OCI-LY7 (cell line): ENCODE data around the gene TYK2. TPM values are rescaled to one million over a fixed set of nuclear protein-coding genes. Genes with fewer than 3 reads are reported as not detected.
A peak's percentile ranks its signal among the peaks of the same experiment; 100 is the strongest.

Experiments
- BruUV-seq: library from RNA; stranded (reverse); fragments of 400-500 nt; replicated peaks from 2 replicates; lab custom pipeline; 2021; lab: Mats Ljungman, UMichigan
- CTCF ChIA-PET: fragments of 300-600 bp; sonication (Branson Sonifier 250); formaldehyde crosslinking; loops from one replicate; lab custom pipeline; 2022; ENCODE audit warnings: antibody characterized with exemption; ENCODE audit not compliant: unreplicated experiment; lab: Charles Lee
- POLR2A ChIA-PET: fragments of 300-600 bp; sonication (Branson Sonifier 250); formaldehyde crosslinking; loops from one replicate; lab custom pipeline; 2022; ENCODE audit warnings: antibody characterized with exemption; lab: Charles Lee
- DNase-seq: peaks from one replicate; pipeline ENCODE4 v3.0.0-alpha.2; 2015; ENCODE audit warnings: low spot score
- H2AFZ ChIP-seq: fragments of 200-600 bp; sonication (generic), shearing (Covaris generic); 2 replicates; pipeline ENCODE4 v1.6.1; 2014; ENCODE audit warnings: mild to moderate bottlenecking, antibody characterized with exemption, low read length, moderate library complexity
- H3K27ac ChIP-seq: fragments of 200-600 bp; sonication (generic); 2 replicates; pipeline ENCODE4 v1.5.1; 2014; ENCODE audit warnings: mixed run types, low read depth, mild to moderate bottlenecking, moderate library complexity, low read length, inconsistent platforms; ENCODE audit not compliant: poor library complexity, severe bottlenecking
- H3K36me3 ChIP-seq: fragments of 200-600 bp; sonication (generic); 2 replicates; pipeline ENCODE4 v1.6.1; 2014; ENCODE audit warnings: mild to moderate bottlenecking, antibody characterized with exemption, low read length, moderate library complexity, mixed read lengths; ENCODE audit not compliant: insufficient read depth
- H3K4me1 ChIP-seq: fragments of 200-600 bp; sonication (generic); 2 replicates; pipeline ENCODE4 v1.5.1; 2014; ENCODE audit warnings: mild to moderate bottlenecking, low read length; ENCODE audit not compliant: insufficient read depth, poor library complexity, severe bottlenecking
- H3K4me2 ChIP-seq: fragments of 200-600 bp; sonication (generic); 2 replicates; pipeline ENCODE4 v1.6.1; 2014; ENCODE audit warnings: mild to moderate bottlenecking, low read length
- H3K4me3 ChIP-seq: fragments of 200-600 bp; sonication (generic); 2 replicates; pipeline ENCODE4 v1.5.1; 2014; ENCODE audit warnings: mild to moderate bottlenecking, low read depth, low read length; ENCODE audit not compliant: poor library complexity, severe bottlenecking
- H3K79me2 ChIP-seq: fragments of 200-600 bp; sonication (generic); 2 replicates; pipeline ENCODE4 v1.6.1; 2016; ENCODE audit warnings: low read depth, mild to moderate bottlenecking, low read length, moderate library complexity, mixed read lengths; ENCODE audit not compliant: insufficient read depth
- H3K9me2 ChIP-seq: fragments of 200-600 bp; sonication (generic); 2 replicates; pipeline ENCODE4 v1.6.1; 2016; ENCODE audit warnings: mild to moderate bottlenecking, low read length, mixed read lengths; ENCODE audit not compliant: insufficient read depth
- H3K9me3 ChIP-seq: fragments of 200-600 bp; sonication (generic); 2 replicates; pipeline ENCODE4 v1.6.1; 2014; ENCODE audit warnings: mild to moderate bottlenecking, mixed run types, low read length, mixed read lengths
- H4K20me1 ChIP-seq: fragments of 200-600 bp; sonication (generic); 2 replicates; pipeline ENCODE4 v1.6.1; 2014; ENCODE audit warnings: mild to moderate bottlenecking, antibody characterized with exemption, low read length, moderate library complexity, mixed read lengths; ENCODE audit not compliant: insufficient read depth
- EZH2phosphoT487 ChIP-seq: fragments of 200-600 bp; sonication (generic); IDR thresholded peaks from 2 replicates; pipeline ENCODE4 v1.6.1; 2018; ENCODE audit warnings: low read depth, borderline replicate concordance, mild to moderate bottlenecking, mixed run types, antibody characterized with exemption, low read length, moderate library complexity, mixed read lengths
- intact Hi-C: fragments of 100-400 bp; cut with micrococcal nuclease; formaldehyde crosslinking; loops from one replicate; pipeline ENCODE4 v1.10.0; 2022; ENCODE audit not compliant: unreplicated experiment
- total RNA-seq, 2 experiments: library from RNA; depleted of rRNA in 1 of 2; stranded (reverse); fragments of >200 nt in 1 of 2; shearing (Covaris generic) in 1 of 2; gene quantifications; 2 replicates each; pipeline ENCODE4 v1.2.3, GENCODE V29; 2014 to 2022
- TF ChIP-seq, protein P1 (sequence below): fragments of 200-600 bp; sonication (generic); conservative IDR thresholded peaks from 2 replicates; pipeline ENCODE4 v1.5.1; 2014; ENCODE audit warnings: mild to moderate bottlenecking, antibody characterized with exemption, low read length, moderate library complexity, mixed read lengths

Gene TYK2
- total RNA-seq, 2 experiments from 2014 or later: 185 to 216 TPM

DNA sequence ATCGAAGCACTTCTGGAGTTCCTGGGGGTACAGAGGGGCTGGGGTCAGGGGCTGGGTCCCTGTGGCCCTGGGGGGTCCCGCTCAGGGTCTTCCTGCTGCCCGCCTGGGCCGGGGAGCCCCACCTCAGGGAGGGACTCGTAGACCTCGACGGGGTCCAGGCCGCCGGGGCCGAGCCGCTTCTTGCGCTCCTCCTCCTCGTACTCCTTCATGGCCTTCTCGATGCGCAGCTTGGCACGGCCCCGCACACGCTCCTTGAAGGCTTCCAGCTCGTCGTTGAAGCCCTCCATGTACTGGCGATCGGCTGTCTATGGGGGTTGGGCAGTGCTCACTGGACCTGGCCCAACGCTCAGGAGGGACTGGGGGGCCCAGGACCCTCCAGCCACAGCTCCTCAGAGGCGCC, 12.8 kb upstream of the TYK2 start:
- Histone ChIP-seq H3K79me2 (peaks cover 10% of the 10 kb centered on the region), H3K27ac (no peak overlapping the region), H3K4me3 (no peak overlapping the region), H2AFZ (no peak overlapping the region), H3K4me1 (no peaks in the 10 kb centered on the region), H4K20me1 (no peaks in the 10 kb centered on the region), H3K9me3 (no peaks in the 10 kb centered on the region), H3K9me2 (no peaks in the 10 kb centered on the region), H3K36me3 (peaks cover 83% of the 10 kb centered on the region), H3K4me2 (no peak overlapping the region)
- CTCF ChIA-PET: no interaction called here
- no peak for DNase-seq
- BruUV-seq: no TSS peak
- TF ChIP-seq EZH2phosphoT487: no peak
- TF ChIP-seq, protein P1, sequence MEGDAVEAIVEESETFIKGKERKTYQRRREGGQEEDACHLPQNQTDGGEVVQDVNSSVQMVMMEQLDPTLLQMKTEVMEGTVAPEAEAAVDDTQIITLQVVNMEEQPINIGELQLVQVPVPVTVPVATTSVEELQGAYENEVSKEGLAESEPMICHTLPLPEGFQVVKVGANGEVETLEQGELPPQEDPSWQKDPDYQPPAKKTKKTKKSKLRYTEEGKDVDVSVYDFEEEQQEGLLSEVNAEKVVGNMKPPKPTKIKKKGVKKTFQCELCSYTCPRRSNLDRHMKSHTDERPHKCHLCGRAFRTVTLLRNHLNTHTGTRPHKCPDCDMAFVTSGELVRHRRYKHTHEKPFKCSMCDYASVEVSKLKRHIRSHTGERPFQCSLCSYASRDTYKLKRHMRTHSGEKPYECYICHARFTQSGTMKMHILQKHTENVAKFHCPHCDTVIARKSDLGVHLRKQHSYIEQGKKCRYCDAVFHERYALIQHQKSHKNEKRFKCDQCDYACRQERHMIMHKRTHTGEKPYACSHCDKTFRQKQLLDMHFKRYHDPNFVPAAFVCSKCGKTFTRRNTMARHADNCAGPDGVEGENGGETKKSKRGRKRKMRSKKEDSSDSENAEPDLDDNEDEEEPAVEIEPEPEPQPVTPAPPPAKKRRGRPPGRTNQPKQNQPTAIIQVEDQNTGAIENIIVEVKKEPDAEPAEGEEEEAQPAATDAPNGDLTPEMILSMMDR: no peak
- POLR2A ChIA-PET: no interaction called here
- intact Hi-C loops: no loop called here

DNA sequence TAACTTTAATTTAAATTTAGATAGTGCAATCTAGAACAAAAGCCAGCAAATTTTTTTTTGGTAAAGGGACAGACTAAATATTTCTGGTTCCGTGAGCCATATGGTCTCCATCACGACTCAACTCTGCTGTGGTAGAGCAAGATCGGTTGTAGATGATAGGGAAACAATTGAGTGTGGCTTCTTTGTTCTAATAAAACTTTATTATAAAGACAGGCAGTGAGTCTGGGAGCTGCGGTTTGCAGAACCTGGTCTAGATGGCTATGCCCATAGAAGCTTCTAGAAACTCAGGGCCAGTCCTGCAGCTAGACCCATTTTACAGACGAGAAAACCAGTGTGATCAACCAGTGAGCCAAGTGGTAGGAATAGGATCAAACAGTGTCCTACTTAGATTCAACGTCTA, 11.7 kb upstream of the TYK2 start:
- TF ChIP-seq, protein P1: no peak
- no peak for TF ChIP-seq EZH2phosphoT487
- H3K4me3 ChIP-seq: no peak overlapping the region
- intact Hi-C loops: no loop called here
- H3K79me2 ChIP-seq: peaks cover 4% of the 10 kb centered on the region; the same call in 1 of the 2 replicates
- no peak for DNase-seq
- H3K9me3 ChIP-seq: no peaks in the 10 kb centered on the region
- H3K27ac ChIP-seq: no peak overlapping the region
- POLR2A ChIA-PET: interaction anchor here (0.6 kb wide), 1 partner anchor 257 kb away, joined by 3 read pairs; no protein-coding TSS in a partner anchor
- no peaks in the 10 kb centered on the region for H4K20me1 ChIP-seq
- no peaks in the 10 kb centered on the region for H3K9me2 ChIP-seq
- CTCF ChIA-PET: no interaction called here
- peaks cover 76% of the 10 kb centered on the region for H3K36me3 ChIP-seq
- no TSS peak for BruUV-seq
- H2AFZ ChIP-seq: no peak overlapping the region
- peaks cover 2% of the 10 kb centered on the region for H3K4me1 ChIP-seq
- no peak overlapping the region for H3K4me2 ChIP-seq

DNA sequence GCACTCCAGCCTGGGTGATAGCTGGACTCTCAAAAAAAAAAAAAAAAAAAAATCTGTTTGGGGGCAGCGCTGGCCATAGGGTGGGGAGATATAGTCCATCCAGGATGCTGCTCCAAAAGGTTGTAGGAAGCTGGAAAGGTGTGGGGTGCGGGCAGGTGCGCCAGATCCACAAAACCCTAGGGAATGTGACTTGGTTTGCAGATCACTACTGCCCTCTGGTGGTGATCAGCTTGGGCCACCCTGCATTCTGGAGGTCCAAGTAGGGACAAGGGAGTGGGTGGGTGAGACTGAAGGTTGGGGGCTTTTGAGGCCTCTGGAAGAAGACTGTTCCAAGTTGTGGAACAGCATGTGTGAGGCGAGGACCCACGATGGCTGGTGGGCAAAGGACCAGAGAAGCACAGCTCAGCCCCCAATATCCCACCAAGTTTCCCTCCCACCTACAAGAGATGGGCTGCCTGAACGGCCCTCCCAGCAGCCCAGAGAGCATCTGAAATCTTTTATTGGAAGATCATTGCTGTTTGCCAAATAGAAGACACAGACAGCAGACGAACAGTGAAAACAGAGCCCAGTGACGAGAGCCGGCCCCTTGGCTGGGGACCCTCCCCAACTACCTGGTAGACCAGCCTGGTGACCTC, 10.4 kb upstream of the TYK2 start:
- no peaks in the 10 kb centered on the region for H3K9me3 ChIP-seq
- no peaks in the 10 kb centered on the region for H3K9me2 ChIP-seq
- POLR2A ChIA-PET: interaction anchor here (0.7 kb wide), 1 partner anchor 120 kb away, joined by 3 read pairs; the partner anchor contains the start of gene ICAM1
- no peak overlapping the region for H2AFZ ChIP-seq
- H3K36me3 ChIP-seq: peaks cover 63% of the 10 kb centered on the region
- peaks cover 2% of the 10 kb centered on the region for H3K4me1 ChIP-seq
- intact Hi-C loops: no loop called here
- H3K27ac ChIP-seq: no peak overlapping the region
- H4K20me1 ChIP-seq: no peaks in the 10 kb centered on the region
- no peak overlapping the region for H3K4me3 ChIP-seq
- no peaks in the 10 kb centered on the region for H3K79me2 ChIP-seq
- DNase-seq: peak; percentile 79
- no peak overlapping the region for H3K4me2 ChIP-seq
- no TSS peak for BruUV-seq
- no peak for TF ChIP-seq EZH2phosphoT487
- TF ChIP-seq, protein P1: peak; percentile 91
- CTCF ChIA-PET: interaction anchor here (1.2 kb wide), 1 partner anchor 120 kb away, joined by 4 read pairs; the partner anchor contains the start of gene ICAM1
